GM12878 (cell line): Measurements from ENCODE around the gene C19orf38.

ENCODE experiments used
- CBX3 ChIP-seq: fragments of 200-600 bp; sonication (generic); IDR thresholded peaks from 2 replicates; pipeline ENCODE4 v1.6.1; 2016; ENCODE audit warnings: low read depth, borderline replicate concordance
- CTCF ChIP-seq, 3 experiments: IDR thresholded peaks in 2 of 3; conservative IDR thresholded peaks in 1 of 3; 2 replicates each; pipeline ENCODE4 v1.5.1; 2011; ENCODE audit warnings: low read depth in 3 of 3, low read length in 3 of 3, mild to moderate bottlenecking in 3 of 3, control low read depth in 2 of 3, moderate library complexity in 2 of 3, inconsistent platforms in 1 of 3, mixed read lengths in 1 of 3; ENCODE audit not compliant: control insufficient read depth in 2 of 3, insufficient read depth in 1 of 3; ENCODE audit errors: extremely low read depth in 1 of 3
- EZH2 ChIP-seq: IDR thresholded peaks from 2 replicates; pipeline ENCODE4 v1.6.1; 2012; ENCODE audit warnings: low read depth, mild to moderate bottlenecking, control low read depth, inconsistent platforms, low read length, borderline replicate concordance; ENCODE audit not compliant: control insufficient read depth
- FOS ChIP-seq: IDR thresholded peaks from 3 replicates; pipeline ENCODE4 v1.6.1; 2011; ENCODE audit warnings: borderline replicate concordance; ENCODE audit not compliant: insufficient read length; ENCODE audit errors: extremely low read depth
- MXI1 ChIP-seq: fragments of 150-350 bp; IDR thresholded peaks from 2 replicates; pipeline ENCODE4 v1.6.1; 2011; ENCODE audit warnings: low read depth, mild to moderate bottlenecking, inconsistent platforms, low read length, improper control_type of control experiment
- PML ChIP-seq: IDR thresholded peaks from 2 replicates; pipeline ENCODE4 v1.6.1; 2012; ENCODE audit warnings: low read length, inconsistent platforms
- POLR2A ChIP-seq: IDR thresholded peaks from 2 replicates; pipeline ENCODE4 v1.6.1; 2011; ENCODE audit warnings: low read depth, mild to moderate bottlenecking, low read length
- RCOR1 ChIP-seq: conservative IDR thresholded peaks from 2 replicates; pipeline ENCODE4 v1.6.1; 2012; ENCODE audit warnings: low read depth, low read length, improper control_type of control experiment
- SIN3A ChIP-seq: IDR thresholded peaks from 2 replicates; pipeline ENCODE4 v1.6.1; 2012; ENCODE audit warnings: low read depth, low read length, improper control_type of control experiment
- ZBTB33 ChIP-seq: fragments of 450-650 bp; IDR thresholded peaks from 2 replicates; pipeline ENCODE4 v1.6.1; 2017; ENCODE audit warnings: mild to moderate bottlenecking

- no peak for TF ChIP-seq ZBTB33
- no peak for TF ChIP-seq MXI1
- no peak for TF ChIP-seq POLR2A
- no peak for TF ChIP-seq SIN3A
- TF ChIP-seq RCOR1 = no peak
- no peak for TF ChIP-seq EZH2
- TF ChIP-seq CTCF (IDR thresholded peaks at IDR 0.05 in 2 of 3, conservative IDR thresholded peaks at IDR 0.05 in 1 of 3; ENCODE audit: control insufficient read depth in 2 of 3, extremely low read depth in 1 of 3, insufficient read depth in 1 of 3, low read depth in 3 of 3, low read length in 3 of 3) = no peak
- TF ChIP-seq CBX3 = no peak
- no peak for TF ChIP-seq FOS
- TF ChIP-seq PML = no peak
These were observed 32.1 kb upstream of the C19orf38 start for GRCh38 chr19:10815969-10816644.
